HepG2 (cell line): ENCODE data around the gene MT1A. TPM values are rescaled to one million over a fixed set of nuclear protein-coding genes. Genes with fewer than 3 reads are reported as not detected.

Experiments
- CREB1 ChIP-seq, 2 experiments: fragments of 450-650 bp in 1 of 2; IDR thresholded peaks; 2 replicates each; pipeline ENCODE4 v1.6.1; 2016 to 2017; ENCODE audit warnings: control low read depth in 1 of 2, mild to moderate bottlenecking in 1 of 2, missing compliant biosample characterization in 1 of 2, missing genetic modification characterization in 1 of 2
- DNMT3B ChIP-seq: conservative IDR thresholded peaks from 2 replicates; pipeline ENCODE4 v1.6.1; 2016; ENCODE audit warnings: missing biosample characterization, control low read depth
- PHF21A ChIP-seq: sonication (generic); formaldehyde crosslinking; IDR thresholded peaks from 2 replicates; pipeline ENCODE4 v1.5.0; 2020; ENCODE audit warnings: mild to moderate bottlenecking, missing genetic modification reagents
- PLSCR1 ChIP-seq: sonication (generic); formaldehyde crosslinking; IDR thresholded peaks from 2 replicates; pipeline ENCODE4 v1.5.0; 2020; ENCODE audit warnings: missing genetic modification reagents, mild to moderate bottlenecking, borderline replicate concordance
- RFXANK ChIP-seq: IDR thresholded peaks from 2 replicates; pipeline ENCODE4 v1.6.1; 2016
- SRSF4 ChIP-seq: fragments of 200-400 bp; formaldehyde crosslinking; IDR thresholded peaks from one replicate; pipeline ENCODE4 v1.6.1; 2018; ENCODE audit warnings: mild to moderate bottlenecking, low read depth, low read length, moderate library complexity; ENCODE audit not compliant: poor library complexity, severe bottlenecking
- TEAD3 ChIP-seq: optimal IDR thresholded peaks from 2 replicates; pipeline ENCODE3; 2016; ENCODE audit warnings: borderline replicate concordance
- ZNF512B ChIP-seq: sonication (generic); formaldehyde crosslinking; IDR thresholded peaks from 2 replicates; pipeline ENCODE4 v1.5.1; 2020; ENCODE audit warnings: missing genetic modification reagents, mild to moderate bottlenecking, borderline replicate concordance
- ZNF703 ChIP-seq: sonication (generic); formaldehyde crosslinking; IDR thresholded peaks from 2 replicates; pipeline ENCODE4 v1.5.1; 2020; ENCODE audit warnings: missing genetic modification reagents, mild to moderate bottlenecking, moderate library complexity, borderline replicate concordance
- polyA plus RNA-seq, 8 experiments: library from polyadenylated mRNA; depleted of rRNA in 3 of 8; stranded (reverse) in 7 of 8; unstranded in 1 of 8; fragments of >200 nt; fragmentation: Illumina TruSeq in 4 of 8; extraction: Trizol in 4 of 8; gene quantifications; 2 replicates each; pipeline versions ENCODE4 v1.2.1 to v1.2.3, GENCODE V29; 2011 to 2016; ENCODE audit warnings: low read depth in 4 of 8, missing spikeins in 1 of 8, mixed read lengths in 1 of 8; ENCODE audit not compliant: insufficient read depth in 1 of 8
- total RNA-seq, 5 experiments: library from RNA; depleted of rRNA; stranded (reverse); fragments of >200 nt; fragmentation: Illumina TruSeq; extraction: Trizol; gene quantifications; 2 replicates each; pipeline ENCODE4 v1.2.3, GENCODE V29; 2016; ENCODE audit warnings: low read depth in 1 of 5
- TF ChIP-seq, protein P1 (sequence below): sonication (generic); formaldehyde crosslinking; IDR thresholded peaks from 2 replicates; pipeline ENCODE4 v1.5.1; 2020; ENCODE audit warnings: mild to moderate bottlenecking, missing genetic modification reagents
- TF ChIP-seq, protein P2 (sequence below): sonication (generic); formaldehyde crosslinking; IDR thresholded peaks from 2 replicates; pipeline ENCODE4 v1.5.0; 2020; ENCODE audit warnings: missing genetic modification reagents
- TF ChIP-seq, protein P3 (sequence below): sonication (generic); formaldehyde crosslinking; IDR thresholded peaks from 2 replicates; pipeline ENCODE4 v1.5.0; 2020; ENCODE audit warnings: mild to moderate bottlenecking, missing genetic modification reagents, borderline replicate concordance

MT1A gene
- total and polyA plus RNA-seq, 2 of the 13 experiments (the other 11 are each of a cell fraction or from before 2014, with no cell fraction given) = 8.3 to 10.4 TPM

GRCh38 chr16:56608043-56608875, 30.2 kb upstream of the MT1A start, which contains the start of gene MT2A (continued):
- TF ChIP-seq, protein P1, sequence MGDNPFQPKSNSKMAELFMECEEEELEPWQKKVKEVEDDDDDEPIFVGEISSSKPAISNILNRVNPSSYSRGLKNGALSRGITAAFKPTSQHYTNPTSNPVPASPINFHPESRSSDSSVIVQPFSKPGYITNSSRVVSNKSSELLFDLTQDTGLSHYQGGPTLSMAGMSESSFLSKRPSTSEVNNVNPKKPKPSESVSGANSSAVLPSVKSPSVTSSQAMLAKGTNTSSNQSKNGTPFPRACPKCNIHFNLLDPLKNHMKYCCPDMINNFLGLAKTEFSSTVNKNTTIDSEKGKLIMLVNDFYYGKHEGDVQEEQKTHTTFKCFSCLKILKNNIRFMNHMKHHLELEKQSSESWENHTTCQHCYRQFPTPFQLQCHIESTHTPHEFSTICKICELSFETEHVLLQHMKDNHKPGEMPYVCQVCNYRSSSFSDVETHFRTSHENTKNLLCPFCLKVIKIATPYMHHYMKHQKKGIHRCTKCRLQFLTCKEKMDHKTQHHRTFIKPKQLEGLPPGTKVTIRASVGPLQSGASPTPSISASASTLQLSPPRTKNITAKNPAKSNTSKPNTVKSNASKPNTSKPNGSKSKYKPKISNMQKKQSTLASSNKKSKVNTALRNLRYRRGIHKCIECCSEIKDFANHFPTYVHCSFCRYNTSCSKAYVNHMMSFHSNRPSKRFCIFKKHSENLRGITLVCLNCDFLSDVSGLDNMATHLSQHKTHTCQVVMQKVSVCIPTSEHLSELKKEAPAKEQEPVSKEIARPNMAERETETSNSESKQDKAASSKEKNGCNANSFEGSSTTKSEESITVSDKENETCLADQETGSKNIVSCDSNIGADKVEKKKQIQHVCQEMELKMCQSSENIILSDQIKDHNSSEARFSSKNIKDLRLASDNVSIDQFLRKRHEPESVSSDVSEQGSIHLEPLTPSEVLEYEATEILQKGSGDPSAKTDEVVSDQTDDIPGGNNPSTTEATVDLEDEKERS (CRISPR knock-in tag) = 0 out of 2 replicates have a peak, but pooled peaks have one; percentile 16
- TF ChIP-seq DNMT3B (CRISPR knock-in tag) (no peak), PLSCR1 (CRISPR knock-in tag) (peak; percentile 4; the same call in 1 of the 2 replicates), RFXANK (CRISPR knock-in tag) (peak; percentile 82), TEAD3 (CRISPR knock-in tag) (no peak), CREB1 (IDR thresholded peaks at IDR 0.05) (peak; percentile 90), CREB1 (CRISPR knock-in tag; IDR thresholded peaks at IDR 0.05) (no peak; the same call in 1 of the 2 replicates), PHF21A (CRISPR knock-in tag) (peak; percentile 94), ZNF512B (CRISPR knock-in tag) (peak; percentile 63; the same call in 1 of the 2 replicates), ZNF703 (peak; percentile 45; the same call in 1 of the 2 replicates), SRSF4 (no peak)
- TF ChIP-seq, protein P2, sequence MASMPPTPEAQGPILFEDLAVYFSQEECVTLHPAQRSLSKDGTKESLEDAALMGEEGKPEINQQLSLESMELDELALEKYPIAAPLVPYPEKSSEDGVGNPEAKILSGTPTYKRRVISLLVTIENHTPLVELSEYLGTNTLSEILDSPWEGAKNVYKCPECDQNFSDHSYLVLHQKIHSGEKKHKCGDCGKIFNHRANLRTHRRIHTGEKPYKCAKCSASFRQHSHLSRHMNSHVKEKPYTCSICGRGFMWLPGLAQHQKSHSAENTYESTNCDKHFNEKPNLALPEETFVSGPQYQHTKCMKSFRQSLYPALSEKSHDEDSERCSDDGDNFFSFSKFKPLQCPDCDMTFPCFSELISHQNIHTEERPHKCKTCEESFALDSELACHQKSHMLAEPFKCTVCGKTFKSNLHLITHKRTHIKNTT (CRISPR knock-in tag) = peak; percentile 10; the same call in 1 of the 2 replicates
- TF ChIP-seq, protein P3, sequence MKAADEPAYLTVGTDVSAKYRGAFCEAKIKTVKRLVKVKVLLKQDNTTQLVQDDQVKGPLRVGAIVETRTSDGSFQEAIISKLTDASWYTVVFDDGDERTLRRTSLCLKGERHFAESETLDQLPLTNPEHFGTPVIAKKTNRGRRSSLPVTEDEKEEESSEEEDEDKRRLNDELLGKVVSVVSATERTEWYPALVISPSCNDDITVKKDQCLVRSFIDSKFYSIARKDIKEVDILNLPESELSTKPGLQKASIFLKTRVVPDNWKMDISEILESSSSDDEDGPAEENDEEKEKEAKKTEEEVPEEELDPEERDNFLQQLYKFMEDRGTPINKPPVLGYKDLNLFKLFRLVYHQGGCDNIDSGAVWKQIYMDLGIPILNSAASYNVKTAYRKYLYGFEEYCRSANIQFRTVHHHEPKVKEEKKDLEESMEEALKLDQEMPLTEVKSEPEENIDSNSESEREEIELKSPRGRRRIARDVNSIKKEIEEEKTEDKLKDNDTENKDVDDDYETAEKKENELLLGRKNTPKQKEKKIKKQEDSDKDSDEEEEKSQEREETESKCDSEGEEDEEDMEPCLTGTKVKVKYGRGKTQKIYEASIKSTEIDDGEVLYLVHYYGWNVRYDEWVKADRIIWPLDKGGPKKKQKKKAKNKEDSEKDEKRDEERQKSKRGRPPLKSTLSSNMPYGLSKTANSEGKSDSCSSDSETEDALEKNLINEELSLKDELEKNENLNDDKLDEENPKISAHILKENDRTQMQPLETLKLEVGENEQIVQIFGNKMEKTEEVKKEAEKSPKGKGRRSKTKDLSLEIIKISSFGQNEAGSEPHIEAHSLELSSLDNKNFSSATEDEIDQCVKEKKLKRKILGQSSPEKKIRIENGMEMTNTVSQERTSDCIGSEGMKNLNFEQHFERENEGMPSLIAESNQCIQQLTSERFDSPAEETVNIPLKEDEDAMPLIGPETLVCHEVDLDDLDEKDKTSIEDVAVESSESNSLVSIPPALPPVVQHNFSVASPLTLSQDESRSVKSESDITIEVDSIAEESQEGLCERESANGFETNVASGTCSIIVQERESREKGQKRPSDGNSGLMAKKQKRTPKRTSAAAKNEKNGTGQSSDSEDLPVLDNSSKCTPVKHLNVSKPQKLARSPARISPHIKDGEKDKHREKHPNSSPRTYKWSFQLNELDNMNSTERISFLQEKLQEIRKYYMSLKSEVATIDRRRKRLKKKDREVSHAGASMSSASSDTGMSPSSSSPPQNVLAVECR = peak; percentile 81
